OCI-LY3 (cell line): ENCODE results near the gene SLC25A26.
"Not testable (repeated sequence)": the region's sequence is repeated elsewhere in the genome, so short reads cannot be mapped to it uniquely, and the experiment has no call there.

ENCODE experiments used
- H2AFZ ChIP-seq: fragments of 200-600, 300-600 bp; shearing (Covaris generic); 2 replicates; pipeline ENCODE4 v1.6.0; 2014; ENCODE audit warnings: antibody characterized with exemption, low read depth, low read length
- H3K27ac ChIP-seq: fragments of 200-600, 300-600 bp; sonication (generic); 2 replicates; pipeline ENCODE4 v1.5.1; 2014; ENCODE audit warnings: mild to moderate bottlenecking, low read length, moderate library complexity, mixed read lengths
- H3K27me3 ChIP-seq: fragments of 200-600, 300-600 bp; sonication (generic); 2 replicates; pipeline ENCODE4 v1.6.1; 2014; ENCODE audit warnings: low read depth, low read length, mixed read lengths
- H3K36me3 ChIP-seq: fragments of 200-600, 300-600 bp; sonication (generic); replicated peaks from 2 replicates; pipeline ENCODE3; 2014; ENCODE audit warnings: low read depth, low read length, mixed read lengths
- H3K4me1 ChIP-seq: fragments of 300-600, 200-600 bp; sonication (generic); 2 replicates; pipeline ENCODE4 v1.6.1; 2014; ENCODE audit warnings: low read length, mixed read lengths
- H3K4me2 ChIP-seq: fragments of 200-600, 300-600 bp; sonication (generic); 2 replicates; pipeline ENCODE4 v1.6.1; 2014; ENCODE audit warnings: low read length, mixed read lengths
- H3K4me3 ChIP-seq: fragments of 300-600, 200-600 bp; sonication (generic); 2 replicates; pipeline ENCODE4 v1.5.1; 2014; ENCODE audit warnings: antibody characterized with exemption, mild to moderate bottlenecking, low read length, moderate library complexity
- H3K79me2 ChIP-seq: fragments of 300-600, 200-600 bp; shearing (Covaris generic); 2 replicates; pipeline ENCODE4 v1.6.1; 2014; ENCODE audit warnings: mild to moderate bottlenecking, low read length, mixed read lengths
- H3K9ac ChIP-seq: fragments of 300-600, 200-600 bp; shearing (Covaris generic); 2 replicates; pipeline ENCODE4 v1.6.0; 2014; ENCODE audit warnings: mild to moderate bottlenecking, low read length, moderate library complexity
- H3K9me3 ChIP-seq: fragments of 200-600, 300-600 bp; shearing (Covaris generic); 2 replicates; pipeline ENCODE4 v1.6.1; 2014; ENCODE audit warnings: low read length, mixed read lengths; ENCODE audit not compliant: insufficient read depth
- H4K20me1 ChIP-seq: fragments of 200-600, 300-600 bp; sonication (generic); 2 replicates; pipeline ENCODE4 v1.6.1; 2016; ENCODE audit warnings: low read length, mixed read lengths; ENCODE audit not compliant: insufficient read depth
- EZH2phosphoT487 ChIP-seq: fragments of 200-600 bp; shearing (Covaris generic); IDR thresholded peaks from 2 replicates; pipeline ENCODE4 v1.6.1; 2018; ENCODE audit warnings: antibody characterized with exemption, mixed run types, low read depth
- TF ChIP-seq, protein P1 (sequence below): fragments of 200-600, 300-600 bp; sonication (generic); IDR thresholded peaks from 2 replicates; pipeline ENCODE4 v1.5.1; 2014; ENCODE audit warnings: antibody characterized with exemption, low read length, low read depth

SLC25A26 gene

DNA sequence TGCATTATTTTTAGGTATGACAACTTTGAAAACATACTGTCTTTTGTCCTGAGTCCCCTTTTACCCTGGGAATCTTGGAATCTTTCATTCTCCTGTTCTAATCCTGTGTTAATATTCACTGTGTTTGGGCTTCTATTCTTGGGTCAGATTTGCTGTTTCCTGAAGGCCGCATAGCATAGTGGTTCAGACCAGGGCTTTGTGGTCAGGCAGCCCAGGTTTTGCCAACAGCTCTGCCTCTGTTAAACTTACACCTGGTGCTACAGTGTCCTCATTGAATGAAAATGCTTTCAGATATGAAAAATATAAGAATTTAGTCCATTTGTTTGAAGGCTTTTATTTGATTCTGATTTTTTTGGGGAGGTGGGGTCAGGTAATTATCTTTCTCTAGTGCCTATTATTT, 58.4 kb downstream of the SLC25A26 start:
- Histone ChIP-seq H3K4me2 (no peak overlapping the region), H2AFZ (no peak overlapping the region), H3K27me3 (no peaks in the 10 kb centered on the region), H3K79me2 (no peaks in the 10 kb centered on the region), H3K9ac (no peak overlapping the region), H3K27ac (no peak overlapping the region), H3K9me3 (no peaks in the 10 kb centered on the region), H4K20me1 (no peaks in the 10 kb centered on the region), H3K4me1 (peaks cover 4% of the 10 kb centered on the region), H3K36me3 (no peaks in the 10 kb centered on the region), H3K4me3 (no peak overlapping the region)
- TF ChIP-seq, protein P1, sequence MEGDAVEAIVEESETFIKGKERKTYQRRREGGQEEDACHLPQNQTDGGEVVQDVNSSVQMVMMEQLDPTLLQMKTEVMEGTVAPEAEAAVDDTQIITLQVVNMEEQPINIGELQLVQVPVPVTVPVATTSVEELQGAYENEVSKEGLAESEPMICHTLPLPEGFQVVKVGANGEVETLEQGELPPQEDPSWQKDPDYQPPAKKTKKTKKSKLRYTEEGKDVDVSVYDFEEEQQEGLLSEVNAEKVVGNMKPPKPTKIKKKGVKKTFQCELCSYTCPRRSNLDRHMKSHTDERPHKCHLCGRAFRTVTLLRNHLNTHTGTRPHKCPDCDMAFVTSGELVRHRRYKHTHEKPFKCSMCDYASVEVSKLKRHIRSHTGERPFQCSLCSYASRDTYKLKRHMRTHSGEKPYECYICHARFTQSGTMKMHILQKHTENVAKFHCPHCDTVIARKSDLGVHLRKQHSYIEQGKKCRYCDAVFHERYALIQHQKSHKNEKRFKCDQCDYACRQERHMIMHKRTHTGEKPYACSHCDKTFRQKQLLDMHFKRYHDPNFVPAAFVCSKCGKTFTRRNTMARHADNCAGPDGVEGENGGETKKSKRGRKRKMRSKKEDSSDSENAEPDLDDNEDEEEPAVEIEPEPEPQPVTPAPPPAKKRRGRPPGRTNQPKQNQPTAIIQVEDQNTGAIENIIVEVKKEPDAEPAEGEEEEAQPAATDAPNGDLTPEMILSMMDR, result no peak
- no peak for TF ChIP-seq EZH2phosphoT487

DNA sequence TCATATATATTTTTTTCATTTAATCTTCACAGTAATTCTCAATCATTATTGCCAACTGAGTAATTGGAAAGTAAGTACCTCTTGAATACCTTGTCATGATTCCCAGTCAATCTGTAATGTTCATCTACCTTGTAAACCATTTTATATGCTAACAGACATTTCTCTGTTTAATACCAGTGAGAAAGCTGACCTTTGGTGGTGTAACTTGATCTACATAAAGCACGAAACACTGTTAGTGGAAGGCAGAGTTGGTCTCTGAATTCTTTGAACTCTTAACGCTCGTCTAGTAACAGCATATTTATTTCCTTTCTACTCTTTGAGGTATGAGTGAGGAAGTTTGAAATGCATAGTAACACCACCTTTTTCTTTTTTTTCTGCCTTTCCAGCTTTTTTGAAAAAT, 59.5 kb downstream of the SLC25A26 start:
- H2AFZ ChIP-seq, result no peak overlapping the region
- H4K20me1 ChIP-seq, result no peaks in the 10 kb centered on the region
- no peak overlapping the region for H3K4me2 ChIP-seq
- H3K27me3 ChIP-seq, result no peaks in the 10 kb centered on the region
- H3K9me3 ChIP-seq, result no peaks in the 10 kb centered on the region
- H3K9ac ChIP-seq, result no peak overlapping the region
- H3K27ac ChIP-seq, result no peak overlapping the region
- H3K79me2 ChIP-seq, result no peaks in the 10 kb centered on the region
- H3K4me1 ChIP-seq, result peaks cover 6% of the 10 kb centered on the region
- H3K4me3 ChIP-seq, result no peak overlapping the region
- peaks cover 3% of the 10 kb centered on the region for H3K36me3 ChIP-seq
- TF ChIP-seq, protein P1, result no peak
- no peak for TF ChIP-seq EZH2phosphoT487

DNA sequence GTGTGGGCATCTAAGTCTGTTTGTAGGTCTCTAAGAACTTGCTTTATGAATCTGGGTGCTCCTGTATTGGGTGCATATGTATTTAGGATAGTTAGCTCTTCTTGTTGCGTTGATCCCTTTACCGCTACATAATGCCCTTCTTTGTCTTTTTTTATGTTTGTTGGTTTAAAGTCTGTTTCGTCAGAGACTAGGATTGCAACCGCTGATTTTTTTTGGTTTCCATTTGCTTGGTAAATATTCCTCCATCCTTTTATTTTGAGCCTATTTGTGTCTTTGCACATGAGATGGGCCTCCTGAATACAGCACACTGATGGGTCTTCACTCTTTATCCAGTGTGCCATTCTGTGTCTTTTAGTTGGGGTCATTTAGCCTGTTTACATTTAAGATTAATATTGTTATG, 71.1 kb downstream of the SLC25A26 start:
- not testable (repeated sequence) for H3K4me2 ChIP-seq, H3K9ac ChIP-seq, H3K27ac ChIP-seq, H3K79me2 ChIP-seq, H3K27me3 ChIP-seq, H4K20me1 ChIP-seq, H2AFZ ChIP-seq, H3K9me3 ChIP-seq, H3K36me3 ChIP-seq, H3K4me3 ChIP-seq
- peaks cover 24% of the 10 kb centered on the region for H3K4me1 ChIP-seq

DNA sequence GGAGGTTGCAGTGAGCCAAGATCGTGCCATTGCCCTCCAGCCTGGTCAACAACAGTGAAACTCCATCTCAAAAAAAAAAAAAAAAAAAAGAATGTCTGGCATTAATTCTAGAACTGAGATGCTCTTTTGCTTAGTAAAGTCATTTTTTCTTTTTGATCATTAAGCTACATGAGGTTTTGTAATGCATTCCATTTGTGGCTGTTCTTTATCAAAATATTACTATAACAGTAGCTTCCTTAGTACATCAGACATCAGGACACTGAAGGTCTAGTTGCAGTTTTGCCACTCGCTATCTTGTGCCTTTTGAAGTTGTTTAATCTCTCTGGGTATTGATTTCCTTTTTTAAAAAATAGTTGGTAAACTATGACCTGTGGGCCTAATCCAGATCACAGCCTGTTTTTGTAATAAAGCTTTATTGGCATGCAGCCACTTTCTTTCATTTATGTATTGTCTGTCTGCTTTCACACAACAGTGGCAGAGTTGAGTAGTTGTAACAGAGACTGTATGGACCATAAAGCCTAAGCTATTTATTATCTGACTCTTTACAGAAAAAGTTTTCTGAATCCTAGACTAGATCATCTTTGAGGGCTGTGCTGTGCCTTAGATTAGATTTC, 76.6 kb downstream of the SLC25A26 start:
- peaks cover 37% of the 10 kb centered on the region for H3K4me1 ChIP-seq
- H3K79me2 ChIP-seq, result no peaks in the 10 kb centered on the region; the same call in 1 of the 2 replicates
- no peaks in the 10 kb centered on the region for H3K9me3 ChIP-seq
- H3K27ac ChIP-seq, result no peak overlapping the region
- no peak overlapping the region for H2AFZ ChIP-seq
- H3K4me3 ChIP-seq, result no peak overlapping the region
- TF ChIP-seq, protein P1, result no peak
- TF ChIP-seq EZH2phosphoT487, result no peak
- H3K4me2 ChIP-seq, result no peak overlapping the region
- H3K27me3 ChIP-seq, result no peaks in the 10 kb centered on the region
- no peaks in the 10 kb centered on the region for H4K20me1 ChIP-seq
- no peak overlapping the region for H3K9ac ChIP-seq
- no peaks in the 10 kb centered on the region for H3K36me3 ChIP-seq

DNA sequence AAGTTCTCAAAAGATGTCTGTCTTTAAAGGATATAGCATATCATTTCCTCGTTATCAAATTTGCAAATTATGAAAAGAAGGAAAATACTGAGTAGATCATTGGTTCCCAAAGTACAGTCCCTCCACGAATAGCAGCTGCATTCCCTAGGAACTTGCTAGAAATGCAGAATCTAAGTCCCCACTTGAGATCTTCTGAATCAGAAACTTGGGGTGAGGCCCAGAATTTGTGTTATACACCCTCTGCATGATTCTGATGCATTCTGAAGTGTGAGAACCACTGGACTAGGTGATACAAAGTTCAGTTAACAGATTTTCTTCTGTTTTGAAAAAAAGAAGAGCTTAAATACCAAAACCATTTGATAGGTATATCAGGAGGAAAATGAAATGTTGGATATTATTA, 77.1 kb downstream of the SLC25A26 start:
- Histone ChIP-seq H3K36me3 (no peaks in the 10 kb centered on the region), H3K4me1 (peaks cover 43% of the 10 kb centered on the region), H3K9ac (no peak overlapping the region), H3K9me3 (no peaks in the 10 kb centered on the region), H2AFZ (no peak overlapping the region), H3K4me2 (no peak overlapping the region), H3K4me3 (no peak overlapping the region), H4K20me1 (no peaks in the 10 kb centered on the region), H3K79me2 (no peaks in the 10 kb centered on the region; the same call in 1 of the 2 replicates), H3K27ac (no peak overlapping the region), H3K27me3 (no peaks in the 10 kb centered on the region)
- TF ChIP-seq, protein P1, result no peak
- no peak for TF ChIP-seq EZH2phosphoT487
